K562 (cell line): ENCODE results near the gene PSMA8. TPM values are rescaled to one million over a fixed set of nuclear protein-coding genes. Genes with fewer than 3 reads are reported as not detected.

ENCODE experiments used
- BRD4 ChIP-seq: fragments of 200-600 bp; sonication (generic); IDR thresholded peaks from 2 replicates; pipeline ENCODE4 v1.6.1; 2017; ENCODE audit warnings: inconsistent platforms
- HCFC1 ChIP-seq: IDR thresholded peaks from 2 replicates; pipeline ENCODE4 v1.6.1; 2012; ENCODE audit warnings: low read depth, low read length, improper control_type of control experiment
- HDAC1 ChIP-seq, 2 experiments: fragments of 450-650 bp; IDR thresholded peaks; 2 replicates each; pipeline ENCODE4 v1.6.1; 2016 to 2017; ENCODE audit warnings: inconsistent platforms in 1 of 2, mild to moderate bottlenecking in 1 of 2, moderate library complexity in 1 of 2
- NFYB ChIP-seq: IDR thresholded peaks from 2 replicates; pipeline ENCODE4 v1.6.1; 2011; ENCODE audit warnings: mild to moderate bottlenecking, moderate library complexity; ENCODE audit not compliant: insufficient read length; ENCODE audit errors: extremely low read depth
- TAF7 ChIP-seq: fragments of 450-650 bp; IDR thresholded peaks from 2 replicates; pipeline ENCODE4 v1.6.1; 2016; ENCODE audit warnings: missing genetic modification characterization, missing compliant biosample characterization
- WHSC1 ChIP-seq: IDR thresholded peaks from one replicate; pipeline ENCODE4 v1.6.1; 2012; ENCODE audit warnings: low read length, control low read depth, inconsistent platforms
- ZNF766 ChIP-seq: fragments of 200-800 bp; sonication (Bioruptor generic); conservative IDR thresholded peaks from 2 replicates; pipeline ENCODE4 v1.6.1; 2016; ENCODE audit warnings: missing genetic modification characterization, missing compliant biosample characterization
- ZNF79 ChIP-seq: fragments of 250-450 bp; sonication (Bioruptor Pico); IDR thresholded peaks from 2 replicates; pipeline ENCODE4 v1.4.0; 2020; ENCODE audit warnings: low read depth, mild to moderate bottlenecking, moderate library complexity
- polyA plus RNA-seq, 8 experiments: library from polyadenylated mRNA; depleted of rRNA in 4 of 8; stranded (reverse) in 5 of 8; unstranded in 3 of 8; fragments of >200 nt; fragmentation: Nextera tagmentation in 2 of 8; fragmentation: Illumina TruSeq in 1 of 8; extraction: Ambion mirVana in 2 of 8; extraction: Trizol in 1 of 8; gene quantifications; 2 replicates each; pipeline versions ENCODE4 v1.2.1 to v1.2.3, GENCODE V29; 2011 to 2014; ENCODE audit warnings: inconsistent platforms in 1 of 8, missing spikeins in 1 of 8
- total RNA-seq, 7 experiments: library from RNA; depleted of rRNA in 6 of 7; stranded (reverse); fragments of >200 nt in 6 of 7; fragmentation: Illumina TruSeq in 2 of 7; extraction: Trizol in 2 of 7; gene quantifications; 2 replicates each; pipeline versions ENCODE4 v1.2.1 to v1.2.3, GENCODE V29; 2011 to 2021; ENCODE audit warnings: low replicate concordance in 1 of 7
- TF ChIP-seq, protein P1 (sequence below): fragments of 450-650 bp; IDR thresholded peaks from 2 replicates; pipeline ENCODE4 v1.6.1; 2016; ENCODE audit warnings: mild to moderate bottlenecking, moderate library complexity
- TF ChIP-seq, protein P2 (sequence below): fragments of 250-450 bp; sonication (Bioruptor Pico); IDR thresholded peaks from 2 replicates; pipeline ENCODE4 v1.9.0; 2021; ENCODE audit warnings: mild to moderate bottlenecking
- TF ChIP-seq, protein P3 (sequence below): fragments of 450-650 bp; formaldehyde crosslinking; IDR thresholded peaks from 2 replicates; pipeline ENCODE4 v1.4.0; 2020; ENCODE audit warnings: mild to moderate bottlenecking, mixed read lengths
- TF ChIP-seq, protein P4 (sequence below): sonication (generic); formaldehyde crosslinking; IDR thresholded peaks from 2 replicates; pipeline ENCODE4 v1.8.1; 2022; ENCODE audit warnings: missing genetic modification reagents

The PSMA8 gene
- total and polyA plus RNA-seq, 9 of the 15 experiments (the other 6 are each of a cell fraction or from before 2014, with no cell fraction given): not detected

DNA sequence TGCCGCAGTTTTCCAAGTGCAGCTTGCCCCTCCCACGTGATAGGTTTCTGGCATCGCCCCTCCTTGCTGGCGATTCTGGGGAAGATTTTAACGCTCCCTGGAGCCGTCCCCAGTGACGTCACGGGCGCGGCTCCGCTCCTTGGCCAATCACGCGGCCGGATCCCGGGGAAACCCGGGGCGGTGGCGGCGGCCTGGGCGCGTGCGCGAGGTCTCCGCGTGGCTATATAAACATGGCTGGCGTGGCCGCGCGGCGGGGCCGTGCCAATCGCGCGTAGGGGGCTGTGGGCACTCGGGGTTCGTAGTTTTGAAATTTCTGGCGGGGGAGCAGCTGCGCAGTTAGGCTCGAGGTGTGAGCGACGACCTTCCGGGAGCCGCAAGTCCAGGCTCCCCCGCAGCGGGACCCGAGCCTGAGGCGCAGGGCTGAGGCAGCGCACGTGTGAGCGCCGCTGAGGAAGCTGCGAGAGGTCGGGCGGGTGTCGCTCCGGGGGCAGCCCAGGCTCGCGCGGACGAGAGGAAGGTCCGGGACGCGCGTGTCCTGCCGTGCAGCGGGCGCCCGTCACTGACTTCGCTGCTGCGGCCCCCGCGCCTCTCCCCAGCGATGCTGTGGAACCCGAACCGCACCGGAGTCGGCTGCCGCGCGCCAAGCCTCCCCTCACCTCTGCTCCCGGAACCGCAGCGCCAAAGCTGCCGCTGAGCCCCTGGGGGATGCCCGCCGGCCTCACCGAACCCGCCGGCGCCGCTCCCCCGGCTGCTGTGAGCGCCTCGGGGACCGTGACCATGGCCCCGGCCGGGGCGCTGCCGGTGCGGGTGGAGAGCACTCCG lies 92.8 kb downstream of the PSMA8 start, which contains the start of gene TAF4B (continued):
- TF ChIP-seq, protein P1, sequence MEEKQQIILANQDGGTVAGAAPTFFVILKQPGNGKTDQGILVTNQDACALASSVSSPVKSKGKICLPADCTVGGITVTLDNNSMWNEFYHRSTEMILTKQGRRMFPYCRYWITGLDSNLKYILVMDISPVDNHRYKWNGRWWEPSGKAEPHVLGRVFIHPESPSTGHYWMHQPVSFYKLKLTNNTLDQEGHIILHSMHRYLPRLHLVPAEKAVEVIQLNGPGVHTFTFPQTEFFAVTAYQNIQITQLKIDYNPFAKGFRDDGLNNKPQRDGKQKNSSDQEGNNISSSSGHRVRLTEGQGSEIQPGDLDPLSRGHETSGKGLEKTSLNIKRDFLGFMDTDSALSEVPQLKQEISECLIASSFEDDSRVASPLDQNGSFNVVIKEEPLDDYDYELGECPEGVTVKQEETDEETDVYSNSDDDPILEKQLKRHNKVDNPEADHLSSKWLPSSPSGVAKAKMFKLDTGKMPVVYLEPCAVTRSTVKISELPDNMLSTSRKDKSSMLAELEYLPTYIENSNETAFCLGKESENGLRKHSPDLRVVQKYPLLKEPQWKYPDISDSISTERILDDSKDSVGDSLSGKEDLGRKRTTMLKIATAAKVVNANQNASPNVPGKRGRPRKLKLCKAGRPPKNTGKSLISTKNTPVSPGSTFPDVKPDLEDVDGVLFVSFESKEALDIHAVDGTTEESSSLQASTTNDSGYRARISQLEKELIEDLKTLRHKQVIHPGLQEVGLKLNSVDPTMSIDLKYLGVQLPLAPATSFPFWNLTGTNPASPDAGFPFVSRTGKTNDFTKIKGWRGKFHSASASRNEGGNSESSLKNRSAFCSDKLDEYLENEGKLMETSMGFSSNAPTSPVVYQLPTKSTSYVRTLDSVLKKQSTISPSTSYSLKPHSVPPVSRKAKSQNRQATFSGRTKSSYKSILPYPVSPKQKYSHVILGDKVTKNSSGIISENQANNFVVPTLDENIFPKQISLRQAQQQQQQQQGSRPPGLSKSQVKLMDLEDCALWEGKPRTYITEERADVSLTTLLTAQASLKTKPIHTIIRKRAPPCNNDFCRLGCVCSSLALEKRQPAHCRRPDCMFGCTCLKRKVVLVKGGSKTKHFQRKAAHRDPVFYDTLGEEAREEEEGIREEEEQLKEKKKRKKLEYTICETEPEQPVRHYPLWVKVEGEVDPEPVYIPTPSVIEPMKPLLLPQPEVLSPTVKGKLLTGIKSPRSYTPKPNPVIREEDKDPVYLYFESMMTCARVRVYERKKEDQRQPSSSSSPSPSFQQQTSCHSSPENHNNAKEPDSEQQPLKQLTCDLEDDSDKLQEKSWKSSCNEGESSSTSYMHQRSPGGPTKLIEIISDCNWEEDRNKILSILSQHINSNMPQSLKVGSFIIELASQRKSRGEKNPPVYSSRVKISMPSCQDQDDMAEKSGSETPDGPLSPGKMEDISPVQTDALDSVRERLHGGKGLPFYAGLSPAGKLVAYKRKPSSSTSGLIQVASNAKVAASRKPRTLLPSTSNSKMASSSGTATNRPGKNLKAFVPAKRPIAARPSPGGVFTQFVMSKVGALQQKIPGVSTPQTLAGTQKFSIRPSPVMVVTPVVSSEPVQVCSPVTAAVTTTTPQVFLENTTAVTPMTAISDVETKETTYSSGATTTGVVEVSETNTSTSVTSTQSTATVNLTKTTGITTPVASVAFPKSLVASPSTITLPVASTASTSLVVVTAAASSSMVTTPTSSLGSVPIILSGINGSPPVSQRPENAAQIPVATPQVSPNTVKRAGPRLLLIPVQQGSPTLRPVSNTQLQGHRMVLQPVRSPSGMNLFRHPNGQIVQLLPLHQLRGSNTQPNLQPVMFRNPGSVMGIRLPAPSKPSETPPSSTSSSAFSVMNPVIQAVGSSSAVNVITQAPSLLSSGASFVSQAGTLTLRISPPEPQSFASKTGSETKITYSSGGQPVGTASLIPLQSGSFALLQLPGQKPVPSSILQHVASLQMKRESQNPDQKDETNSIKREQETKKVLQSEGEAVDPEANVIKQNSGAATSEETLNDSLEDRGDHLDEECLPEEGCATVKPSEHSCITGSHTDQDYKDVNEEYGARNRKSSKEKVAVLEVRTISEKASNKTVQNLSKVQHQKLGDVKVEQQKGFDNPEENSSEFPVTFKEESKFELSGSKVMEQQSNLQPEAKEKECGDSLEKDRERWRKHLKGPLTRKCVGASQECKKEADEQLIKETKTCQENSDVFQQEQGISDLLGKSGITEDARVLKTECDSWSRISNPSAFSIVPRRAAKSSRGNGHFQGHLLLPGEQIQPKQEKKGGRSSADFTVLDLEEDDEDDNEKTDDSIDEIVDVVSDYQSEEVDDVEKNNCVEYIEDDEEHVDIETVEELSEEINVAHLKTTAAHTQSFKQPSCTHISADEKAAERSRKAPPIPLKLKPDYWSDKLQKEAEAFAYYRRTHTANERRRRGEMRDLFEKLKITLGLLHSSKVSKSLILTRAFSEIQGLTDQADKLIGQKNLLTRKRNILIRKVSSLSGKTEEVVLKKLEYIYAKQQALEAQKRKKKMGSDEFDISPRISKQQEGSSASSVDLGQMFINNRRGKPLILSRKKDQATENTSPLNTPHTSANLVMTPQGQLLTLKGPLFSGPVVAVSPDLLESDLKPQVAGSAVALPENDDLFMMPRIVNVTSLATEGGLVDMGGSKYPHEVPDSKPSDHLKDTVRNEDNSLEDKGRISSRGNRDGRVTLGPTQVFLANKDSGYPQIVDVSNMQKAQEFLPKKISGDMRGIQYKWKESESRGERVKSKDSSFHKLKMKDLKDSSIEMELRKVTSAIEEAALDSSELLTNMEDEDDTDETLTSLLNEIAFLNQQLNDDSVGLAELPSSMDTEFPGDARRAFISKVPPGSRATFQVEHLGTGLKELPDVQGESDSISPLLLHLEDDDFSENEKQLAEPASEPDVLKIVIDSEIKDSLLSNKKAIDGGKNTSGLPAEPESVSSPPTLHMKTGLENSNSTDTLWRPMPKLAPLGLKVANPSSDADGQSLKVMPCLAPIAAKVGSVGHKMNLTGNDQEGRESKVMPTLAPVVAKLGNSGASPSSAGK: peak; percentile 97
- TF ChIP-seq BRD4 (no peak), WHSC1 (no peak), ZNF766 (peak; percentile 73; the same call in 1 of the 2 replicates), ZNF79 (CRISPR knock-in tag) (no peak), NFYB (peak; percentile 30), HDAC1 (IDR thresholded peaks at IDR 0.05) (peak in 1 of 2 experiments; percentile 99; a peak in 2 of 4 replicates), TAF7 (peak; percentile 79), HCFC1 (no peak)
- TF ChIP-seq, protein P2, sequence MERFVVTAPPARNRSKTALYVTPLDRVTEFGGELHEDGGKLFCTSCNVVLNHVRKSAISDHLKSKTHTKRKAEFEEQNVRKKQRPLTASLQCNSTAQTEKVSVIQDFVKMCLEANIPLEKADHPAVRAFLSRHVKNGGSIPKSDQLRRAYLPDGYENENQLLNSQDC (CRISPR knock-in tag): no peak
- TF ChIP-seq, protein P3, sequence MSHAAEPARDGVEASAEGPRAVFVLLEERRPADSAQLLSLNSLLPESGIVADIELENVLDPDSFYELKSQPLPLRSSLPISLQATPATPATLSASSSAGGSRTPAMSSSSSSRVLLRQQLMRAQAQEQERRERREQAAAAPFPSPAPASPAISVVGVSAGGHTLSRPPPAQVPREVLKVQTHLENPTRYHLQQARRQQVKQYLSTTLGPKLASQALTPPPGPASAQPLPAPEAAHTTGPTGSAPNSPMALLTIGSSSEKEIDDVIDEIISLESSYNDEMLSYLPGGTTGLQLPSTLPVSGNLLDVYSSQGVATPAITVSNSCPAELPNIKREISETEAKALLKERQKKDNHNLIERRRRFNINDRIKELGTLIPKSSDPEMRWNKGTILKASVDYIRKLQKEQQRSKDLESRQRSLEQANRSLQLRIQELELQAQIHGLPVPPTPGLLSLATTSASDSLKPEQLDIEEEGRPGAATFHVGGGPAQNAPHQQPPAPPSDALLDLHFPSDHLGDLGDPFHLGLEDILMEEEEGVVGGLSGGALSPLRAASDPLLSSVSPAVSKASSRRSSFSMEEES (CRISPR knock-in tag): peak; percentile 49; the same call in 1 of the 2 replicates
- TF ChIP-seq, protein P4, sequence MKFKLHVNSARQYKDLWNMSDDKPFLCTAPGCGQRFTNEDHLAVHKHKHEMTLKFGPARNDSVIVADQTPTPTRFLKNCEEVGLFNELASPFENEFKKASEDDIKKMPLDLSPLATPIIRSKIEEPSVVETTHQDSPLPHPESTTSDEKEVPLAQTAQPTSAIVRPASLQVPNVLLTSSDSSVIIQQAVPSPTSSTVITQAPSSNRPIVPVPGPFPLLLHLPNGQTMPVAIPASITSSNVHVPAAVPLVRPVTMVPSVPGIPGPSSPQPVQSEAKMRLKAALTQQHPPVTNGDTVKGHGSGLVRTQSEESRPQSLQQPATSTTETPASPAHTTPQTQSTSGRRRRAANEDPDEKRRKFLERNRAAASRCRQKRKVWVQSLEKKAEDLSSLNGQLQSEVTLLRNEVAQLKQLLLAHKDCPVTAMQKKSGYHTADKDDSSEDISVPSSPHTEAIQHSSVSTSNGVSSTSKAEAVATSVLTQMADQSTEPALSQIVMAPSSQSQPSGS: peak; percentile 54; the same call in 1 of the 2 replicates
